ENCODE data around the gene C5orf46. TPM values are rescaled to one million over a fixed set of nuclear protein-coding genes. Genes with fewer than 3 reads are reported as not detected.
"Not testable (repeated sequence)": the region's sequence is repeated elsewhere in the genome, so short reads cannot be mapped to it uniquely, and the experiment has no call there.

C5orf46 gene
- total RNA-seq = not detected

GRCh38 chr5:147906326-147907095, at the start of gene C5orf46:
C5orf46 (minus strand) TSS chr5:147906538; CDS start chr5:147906501, 37 bp downstream.
- no peak within 1 kb of the TSS for H3K27ac ChIP-seq (ENCODE audit: low read depth, low read length)
- no peaks in the 10 kb centered on the region for H3K9me3 ChIP-seq (ENCODE audit: control insufficient read depth in 3 of 3, low read length in 3 of 3)
- no peaks in the 10 kb centered on the region for H3K4me1 ChIP-seq (ENCODE audit: control insufficient read depth in 3 of 3, insufficient read depth in 3 of 3, low read length in 3 of 3)
- H3K9ac ChIP-seq (ENCODE audit: low read depth in 1 of 3, low read length in 3 of 3) = no peak within 1 kb of the TSS
- no peaks in the 10 kb centered on the region for H3K36me3 ChIP-seq (ENCODE audit: control insufficient read depth in 3 of 3, insufficient read depth in 3 of 3, low read length in 3 of 3)
- no peak within 1 kb of the TSS for H3K4me3 ChIP-seq (ENCODE audit: low read length in 3 of 3)
- no peaks in the 10 kb centered on the region for H3K27me3 ChIP-seq (ENCODE audit: control insufficient read depth in 3 of 3, insufficient read depth in 3 of 3, low read length in 3 of 3)

- Histone ChIP-seq H3K9me3 (ENCODE audit: control insufficient read depth in 3 of 3, low read length in 3 of 3) (no peaks in the 10 kb centered on the region), H3K9ac (ENCODE audit: low read depth in 1 of 3, low read length in 3 of 3) (no peak overlapping the region), H3K4me3 (ENCODE audit: low read length in 3 of 3) (no peak overlapping the region), H3K4me1 (ENCODE audit: control insufficient read depth in 3 of 3, insufficient read depth in 3 of 3, low read length in 3 of 3) (no peaks in the 10 kb centered on the region), H3K27ac (ENCODE audit: low read depth, low read length) (no peak overlapping the region), H3K36me3 (ENCODE audit: control insufficient read depth in 3 of 3, insufficient read depth in 3 of 3, low read length in 3 of 3) (no peaks in the 10 kb centered on the region), H3K27me3 (ENCODE audit: control insufficient read depth in 3 of 3, insufficient read depth in 3 of 3, low read length in 3 of 3) (no peaks in the 10 kb centered on the region)
These were observed 48.6 kb upstream of the C5orf46 start for GRCh38 chr5:147954971-147955370.

GRCh38 chr5:147949711-147950573, 43.6 kb upstream of the C5orf46 start:
- no peak overlapping the region for H3K4me3 ChIP-seq (ENCODE audit: low read length in 3 of 3)
- H3K27ac ChIP-seq (ENCODE audit: low read depth, low read length) = no peak overlapping the region
- H3K27me3 ChIP-seq (ENCODE audit: control insufficient read depth in 3 of 3, insufficient read depth in 3 of 3, low read length in 3 of 3) = no peaks in the 10 kb centered on the region
- H3K9ac ChIP-seq (ENCODE audit: low read depth in 1 of 3, low read length in 3 of 3) = no peak overlapping the region
- no peaks in the 10 kb centered on the region for H3K36me3 ChIP-seq (ENCODE audit: control insufficient read depth in 3 of 3, insufficient read depth in 3 of 3, low read length in 3 of 3)
- H3K4me1 ChIP-seq (ENCODE audit: control insufficient read depth in 3 of 3, insufficient read depth in 3 of 3, low read length in 3 of 3) = no peaks in the 10 kb centered on the region
- H3K9me3 ChIP-seq (ENCODE audit: control insufficient read depth in 3 of 3, low read length in 3 of 3) = no peaks in the 10 kb centered on the region

- H3K27ac ChIP-seq (ENCODE audit: low read depth, low read length); H3K9me3 ChIP-seq (ENCODE audit: control insufficient read depth in 3 of 3, low read length in 3 of 3); H3K4me3 ChIP-seq (ENCODE audit: low read length in 3 of 3); H3K9ac ChIP-seq (ENCODE audit: low read depth in 1 of 3, low read length in 3 of 3); H3K4me1 ChIP-seq (ENCODE audit: control insufficient read depth in 3 of 3, insufficient read depth in 3 of 3, low read length in 3 of 3); H3K27me3 ChIP-seq (ENCODE audit: control insufficient read depth in 3 of 3, insufficient read depth in 3 of 3, low read length in 3 of 3); H3K36me3 ChIP-seq (ENCODE audit: control insufficient read depth in 3 of 3, insufficient read depth in 3 of 3, low read length in 3 of 3): not testable (repeated sequence)
These were observed 40.4 kb upstream of the C5orf46 start for GRCh38 chr5:147946658-147947274.

GRCh38 chr5:147939431-147940114, 33.2 kb upstream of the C5orf46 start:
- no peaks in the 10 kb centered on the region for H3K36me3 ChIP-seq (ENCODE audit: control insufficient read depth in 3 of 3, insufficient read depth in 3 of 3, low read length in 3 of 3)
- peaks cover 0 to 1% (median 0%) of the 10 kb centered on the region in 3 donors for H3K9me3 ChIP-seq (ENCODE audit: control insufficient read depth in 3 of 3, low read length in 3 of 3)
- no peaks in the 10 kb centered on the region for H3K27me3 ChIP-seq (ENCODE audit: control insufficient read depth in 3 of 3, insufficient read depth in 3 of 3, low read length in 3 of 3)
- no peak overlapping the region for H3K9ac ChIP-seq (ENCODE audit: low read depth in 1 of 3, low read length in 3 of 3)
- H3K4me1 ChIP-seq (ENCODE audit: control insufficient read depth in 3 of 3, insufficient read depth in 3 of 3, low read length in 3 of 3) = no peaks in the 10 kb centered on the region
- no peak overlapping the region for H3K27ac ChIP-seq (ENCODE audit: low read depth, low read length)
- no peak overlapping the region for H3K4me3 ChIP-seq (ENCODE audit: low read length in 3 of 3)

- peaks cover 0 to 1% (median 0%) of the 10 kb centered on the region in 3 donors for H3K9me3 ChIP-seq (ENCODE audit: control insufficient read depth in 3 of 3, low read length in 3 of 3)
- H3K27me3 ChIP-seq (ENCODE audit: control insufficient read depth in 3 of 3, insufficient read depth in 3 of 3, low read length in 3 of 3) = no peaks in the 10 kb centered on the region
- H3K9ac ChIP-seq (ENCODE audit: low read depth in 1 of 3, low read length in 3 of 3) = no peak overlapping the region
- H3K36me3 ChIP-seq (ENCODE audit: control insufficient read depth in 3 of 3, insufficient read depth in 3 of 3, low read length in 3 of 3) = no peaks in the 10 kb centered on the region
- no peaks in the 10 kb centered on the region for H3K4me1 ChIP-seq (ENCODE audit: control insufficient read depth in 3 of 3, insufficient read depth in 3 of 3, low read length in 3 of 3)
- no peak overlapping the region for H3K4me3 ChIP-seq (ENCODE audit: low read length in 3 of 3)
- H3K27ac ChIP-seq (ENCODE audit: low read depth, low read length) = no peak overlapping the region
These were observed 28.7 kb upstream of the C5orf46 start for GRCh38 chr5:147935032-147935431.

GRCh38 chr5:147930769-147931168, 24.4 kb upstream of the C5orf46 start:
- no peaks in the 10 kb centered on the region for H3K9me3 ChIP-seq (ENCODE audit: control insufficient read depth in 3 of 3, low read length in 3 of 3)
- no peak overlapping the region for H3K27ac ChIP-seq (ENCODE audit: low read depth, low read length)
- no peaks in the 10 kb centered on the region for H3K36me3 ChIP-seq (ENCODE audit: control insufficient read depth in 3 of 3, insufficient read depth in 3 of 3, low read length in 3 of 3)
- no peak overlapping the region for H3K4me3 ChIP-seq (ENCODE audit: low read length in 3 of 3)
- no peaks in the 10 kb centered on the region for H3K27me3 ChIP-seq (ENCODE audit: control insufficient read depth in 3 of 3, insufficient read depth in 3 of 3, low read length in 3 of 3)
- H3K9ac ChIP-seq (ENCODE audit: low read depth in 1 of 3, low read length in 3 of 3) = no peak overlapping the region
- H3K4me1 ChIP-seq (ENCODE audit: control insufficient read depth in 3 of 3, insufficient read depth in 3 of 3, low read length in 3 of 3) = no peaks in the 10 kb centered on the region

GRCh38 chr5:147927901-147928300, 21.6 kb upstream of the C5orf46 start:
- Histone ChIP-seq H3K27ac (ENCODE audit: low read depth, low read length) (no peak overlapping the region), H3K9ac (ENCODE audit: low read depth in 1 of 3, low read length in 3 of 3) (no peak overlapping the region), H3K4me1 (ENCODE audit: control insufficient read depth in 3 of 3, insufficient read depth in 3 of 3, low read length in 3 of 3) (no peaks in the 10 kb centered on the region), H3K9me3 (ENCODE audit: control insufficient read depth in 3 of 3, low read length in 3 of 3) (no peaks in the 10 kb centered on the region), H3K36me3 (ENCODE audit: control insufficient read depth in 3 of 3, insufficient read depth in 3 of 3, low read length in 3 of 3) (no peaks in the 10 kb centered on the region), H3K4me3 (ENCODE audit: low read length in 3 of 3) (no peak overlapping the region), H3K27me3 (ENCODE audit: control insufficient read depth in 3 of 3, insufficient read depth in 3 of 3, low read length in 3 of 3) (no peaks in the 10 kb centered on the region)

- H3K9me3 ChIP-seq (ENCODE audit: control insufficient read depth in 3 of 3, low read length in 3 of 3) = no peaks in the 10 kb centered on the region
- no peaks in the 10 kb centered on the region for H3K36me3 ChIP-seq (ENCODE audit: control insufficient read depth in 3 of 3, insufficient read depth in 3 of 3, low read length in 3 of 3)
- no peaks in the 10 kb centered on the region for H3K27me3 ChIP-seq (ENCODE audit: control insufficient read depth in 3 of 3, insufficient read depth in 3 of 3, low read length in 3 of 3)
- no peaks in the 10 kb centered on the region for H3K4me1 ChIP-seq (ENCODE audit: control insufficient read depth in 3 of 3, insufficient read depth in 3 of 3, low read length in 3 of 3)
- H3K27ac ChIP-seq (ENCODE audit: low read depth, low read length) = no peak overlapping the region
- H3K9ac ChIP-seq (ENCODE audit: low read depth in 1 of 3, low read length in 3 of 3) = no peak overlapping the region
- no peak overlapping the region for H3K4me3 ChIP-seq (ENCODE audit: low read length in 3 of 3)
These were observed 18.7 kb upstream of the C5orf46 start for GRCh38 chr5:147925020-147925419.

Data from skeletal muscle tissue (tissue), 4 donors.